GM21576 (cell line): ENCODE measurements around the gene DSCAM.
"Not testable (repeated sequence)": the region's sequence is repeated elsewhere in the genome, so short reads cannot be mapped to it uniquely, and the experiment has no call there.

ENCODE experiments used
- ATAC-seq: cut with Tn5 transposase; IDR thresholded peaks from one replicate; pipeline ENCODE4 v1.9.1; 2021; ENCODE audit warnings: mild to moderate bottlenecking, moderate library complexity; ENCODE audit not compliant: unreplicated experiment

Gene DSCAM

GRCh38 chr21:40194185-40194980 lies 652.6 kb downstream of the DSCAM start:
- ATAC-seq = no peak

- no peak for ATAC-seq
These were observed 655.3 kb downstream of the DSCAM start for GRCh38 chr21:40191616-40192015.

GRCh38 chr21:40191196-40191595 lies 655.8 kb downstream of the DSCAM start:
- no peak for ATAC-seq

GRCh38 chr21:40187946-40188654 lies 658.9 kb downstream of the DSCAM start:
- no peak for ATAC-seq

- ATAC-seq = no peak
These were observed 659.7 kb downstream of the DSCAM start for GRCh38 chr21:40187244-40187643.

GRCh38 chr21:40186045-40186444 lies 660.9 kb downstream of the DSCAM start:
- ATAC-seq = no peak

- ATAC-seq = no peak
These were observed 661.8 kb downstream of the DSCAM start for GRCh38 chr21:40185208-40185607.

GRCh38 chr21:40182491-40182890 lies 664.5 kb downstream of the DSCAM start:
- not testable (repeated sequence) for ATAC-seq

- ATAC-seq = no peak
These were observed 667.8 kb downstream of the DSCAM start for GRCh38 chr21:40179166-40179565.

GRCh38 chr21:40178726-40179125 lies 668.2 kb downstream of the DSCAM start:
- ATAC-seq = no peak

- no peak for ATAC-seq
These were observed 669.0 kb downstream of the DSCAM start for GRCh38 chr21:40177979-40178378.

- ATAC-seq = no peak
These were observed 670.2 kb downstream of the DSCAM start for GRCh38 chr21:40176724-40177123.

GRCh38 chr21:40173816-40174215 lies 673.1 kb downstream of the DSCAM start:
- ATAC-seq = no peak

GRCh38 chr21:40169971-40170370 lies 677.0 kb downstream of the DSCAM start:
- ATAC-seq = no peak

- no peak for ATAC-seq
These were observed 680.6 kb downstream of the DSCAM start for GRCh38 chr21:40166291-40166843.

- ATAC-seq = no peak
These were observed 681.2 kb downstream of the DSCAM start for GRCh38 chr21:40165773-40166070.

GRCh38 chr21:40164905-40165772 lies 681.8 kb downstream of the DSCAM start:
- no peak for ATAC-seq

GRCh38 chr21:40162075-40162474 lies 684.9 kb downstream of the DSCAM start:
- no peak for ATAC-seq

- ATAC-seq = no peak
These were observed 686.0 kb downstream of the DSCAM start for GRCh38 chr21:40160911-40161310.

GRCh38 chr21:40158366-40158765 lies 688.6 kb downstream of the DSCAM start:
- ATAC-seq = no peak

GRCh38 chr21:40155563-40155962 lies 691.4 kb downstream of the DSCAM start:
- ATAC-seq = no peak
